Activated CD8-positive, alpha-beta T cell treated with anti-CD3 and anti-CD28 coated beads for 36 hours (primary cell): ENCODE measurements around the gene KAT2A. TPM values are rescaled to one million over a fixed set of nuclear protein-coding genes. Genes with fewer than 3 reads are reported as not detected.

Source experiments
- ATAC-seq: fragments of 200-7000 bp; cut with Tn5 transposase; one replicate; pipeline ENCODE4 v1.10.0; 2021; ENCODE audit warnings: mild to moderate bottlenecking, moderate library complexity
- CTCF ChIA-PET: fragments of 350-600 bp; sonication (Branson Sonifier 250); formaldehyde crosslinking; loops from one replicate; lab custom pipeline; 2021; ENCODE audit warnings: antibody characterized with exemption; lab: Charles Lee
- POLR2A ChIA-PET: fragments of 350-600 bp; sonication (Branson Sonifier 250); formaldehyde crosslinking; loops from one replicate; lab custom pipeline; 2021; ENCODE audit warnings: antibody characterized with exemption; lab: Charles Lee
- DNase-seq: peaks from one replicate; pipeline ENCODE4 v3.0.0-alpha.2; 2020
- H3K27ac Mint-ChIP-seq: one replicate; pipeline ENCODE4 v1.8.0; 2021; ENCODE audit warnings: mild to moderate bottlenecking, mixed read lengths
- H3K27me3 Mint-ChIP-seq: one replicate; pipeline ENCODE4 v1.8.0; 2021; ENCODE audit warnings: mixed read lengths
- H3K36me3 Mint-ChIP-seq: one replicate; pipeline ENCODE4 v1.8.0; 2021; ENCODE audit warnings: low read depth, mixed read lengths
- H3K4me1 Mint-ChIP-seq: one replicate; pipeline ENCODE4 v1.8.0; 2021; ENCODE audit warnings: low read depth, mixed read lengths
- H3K4me3 Mint-ChIP-seq: one replicate; pipeline ENCODE4 v1.8.0; 2021; ENCODE audit warnings: mild to moderate bottlenecking, moderate library complexity, mixed read lengths
- H3K9me3 Mint-ChIP-seq: one replicate; pipeline ENCODE4 v1.8.0; 2021; ENCODE audit warnings: mixed read lengths
- intact Hi-C: fragments of 100-400 bp; cut with micrococcal nuclease; formaldehyde crosslinking; loops from one replicate; pipeline ENCODE4 v1.10.0; 2022
- total RNA-seq, 2 experiments: library from RNA; stranded (reverse); gene quantifications; one replicate each; pipeline ENCODE4 v1.2.3, GENCODE V29; 2021
- TF ChIP-seq, protein P1 (sequence below): fragments of 200-600 bp; IDR thresholded peaks from one replicate; pipeline ENCODE4 v1.8.0; 2022; ENCODE audit warnings: antibody characterized with exemption, mild to moderate bottlenecking

KAT2A gene
- total RNA-seq, 2 experiments from 2014 or later, result 49.2 to 50.2 TPM

DNA sequence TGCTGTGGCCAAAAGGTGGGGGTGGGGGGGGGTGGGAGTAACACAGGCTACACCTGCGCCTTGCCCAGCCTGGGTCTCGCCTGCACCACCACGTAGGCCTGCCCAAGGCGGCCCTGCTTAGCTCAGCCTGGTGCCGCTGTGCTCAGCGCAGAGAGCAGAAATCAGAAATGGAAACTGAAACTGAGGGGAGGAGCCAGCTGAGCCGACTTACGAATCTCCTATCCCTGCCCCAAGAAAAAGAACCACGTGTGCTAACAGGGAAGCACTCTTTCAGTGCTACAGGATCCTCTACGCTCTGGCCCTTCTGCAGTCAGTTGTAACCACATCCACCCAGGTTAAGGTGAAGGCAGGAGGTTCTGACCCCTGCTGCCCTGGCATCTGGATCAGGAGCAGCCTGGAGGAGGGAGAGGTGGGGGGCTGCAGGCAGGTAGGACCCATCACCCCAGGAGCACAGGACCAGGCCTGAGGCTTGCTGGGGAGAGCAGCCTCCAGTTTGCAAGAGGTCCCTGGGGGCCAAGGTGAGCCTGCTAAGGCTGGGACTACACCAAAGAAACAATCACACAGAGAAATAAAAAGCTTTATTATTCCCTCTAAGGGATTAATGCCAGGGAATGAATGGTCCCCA is 8.5 kb downstream of the KAT2A start, which contains the start of gene DHX58:
TSS of gene DHX58 (minus strand) at position 163 of the 625 bp plus-strand sequence. CDS start 822 bp downstream, outside the sequence.
- peak within 1 kb of the TSS; percentile 79 for H3K4me3 Mint-ChIP-seq
- TF ChIP-seq, protein P1, sequence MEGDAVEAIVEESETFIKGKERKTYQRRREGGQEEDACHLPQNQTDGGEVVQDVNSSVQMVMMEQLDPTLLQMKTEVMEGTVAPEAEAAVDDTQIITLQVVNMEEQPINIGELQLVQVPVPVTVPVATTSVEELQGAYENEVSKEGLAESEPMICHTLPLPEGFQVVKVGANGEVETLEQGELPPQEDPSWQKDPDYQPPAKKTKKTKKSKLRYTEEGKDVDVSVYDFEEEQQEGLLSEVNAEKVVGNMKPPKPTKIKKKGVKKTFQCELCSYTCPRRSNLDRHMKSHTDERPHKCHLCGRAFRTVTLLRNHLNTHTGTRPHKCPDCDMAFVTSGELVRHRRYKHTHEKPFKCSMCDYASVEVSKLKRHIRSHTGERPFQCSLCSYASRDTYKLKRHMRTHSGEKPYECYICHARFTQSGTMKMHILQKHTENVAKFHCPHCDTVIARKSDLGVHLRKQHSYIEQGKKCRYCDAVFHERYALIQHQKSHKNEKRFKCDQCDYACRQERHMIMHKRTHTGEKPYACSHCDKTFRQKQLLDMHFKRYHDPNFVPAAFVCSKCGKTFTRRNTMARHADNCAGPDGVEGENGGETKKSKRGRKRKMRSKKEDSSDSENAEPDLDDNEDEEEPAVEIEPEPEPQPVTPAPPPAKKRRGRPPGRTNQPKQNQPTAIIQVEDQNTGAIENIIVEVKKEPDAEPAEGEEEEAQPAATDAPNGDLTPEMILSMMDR, result no peak
- H3K27ac Mint-ChIP-seq, result peak within 1 kb of the TSS; percentile 92
- DNase-seq (peak; percentile 89), ATAC-seq (peak; percentile 82)
- intact Hi-C loops, result loop anchor here (5.0 kb wide), 1 partner anchor 90 kb away; the partner anchor contains the start of gene NKIRAS2
- ChIA-PET POLR2A (interaction anchor here (0.6 to 4.1 kb wide), 16 partner anchors 9 to 206 kb away, joined by 3 to 36 read pairs (median 4); partner anchors contain the start of genes CNP, DNAJC7, HSPB9 and NKIRAS2), CTCF (interaction anchor here (0.8 to 14.3 kb wide), 16 partner anchors 11 to 404 kb away, joined by 3 to 110 read pairs (median 4); partner anchors contain the start of genes CNP, DNAJC7, NKIRAS2 and ZNF385C)
- H3K9me3 Mint-ChIP-seq, result no peaks in the 10 kb centered on the region
- H3K4me1 Mint-ChIP-seq, result peaks cover 30% of the 10 kb centered on the region
- H3K27me3 Mint-ChIP-seq, result no peaks in the 10 kb centered on the region
- peaks cover 34% of the 10 kb centered on the region for H3K36me3 Mint-ChIP-seq

DNA sequence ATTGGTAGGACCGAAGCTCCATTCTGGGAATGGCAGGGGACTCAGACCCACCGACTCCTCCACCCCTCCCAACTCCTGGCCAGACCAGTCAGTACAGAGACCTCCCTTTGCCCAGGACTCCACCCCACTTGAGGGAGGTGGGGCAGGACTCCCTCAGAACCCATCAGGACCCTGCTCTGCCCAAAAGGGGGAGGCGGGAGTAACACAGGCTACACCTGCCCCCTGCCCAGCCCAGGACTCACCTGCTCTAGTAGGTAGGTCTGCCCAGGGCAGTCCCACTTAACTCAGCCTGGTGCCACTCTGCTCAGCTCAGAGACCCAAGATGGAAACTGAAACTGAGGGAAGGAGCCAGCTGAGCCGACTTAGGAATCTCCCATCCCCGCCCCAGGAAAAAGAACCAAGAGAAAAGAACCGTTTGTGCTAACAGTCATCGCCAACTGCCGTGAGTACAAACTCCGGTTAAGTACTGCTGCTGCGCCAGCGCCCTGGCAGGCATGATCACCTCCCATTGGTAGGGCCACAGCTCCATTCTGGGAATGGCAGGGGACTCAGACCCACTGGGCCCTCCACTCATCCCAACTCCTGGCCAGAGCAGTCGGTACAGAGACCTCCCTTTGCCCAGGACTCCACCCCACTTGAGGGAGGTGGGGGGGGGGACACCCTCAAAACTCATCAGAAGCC is 9.2 kb downstream of the KAT2A start:
- intact Hi-C loops, result loop anchor here (5.0 kb wide), 1 partner anchor 90 kb away; the partner anchor contains the start of gene NKIRAS2
- Mint-ChIP-seq H3K36me3 (peaks cover 28% of the 10 kb centered on the region), H3K27ac (peak overlapping the region; percentile 92), H3K4me1 (peaks cover 27% of the 10 kb centered on the region), H3K27me3 (no peaks in the 10 kb centered on the region), H3K4me3 (peak overlapping the region; percentile 79), H3K9me3 (no peaks in the 10 kb centered on the region)
- ATAC-seq (peak; percentile 11), DNase-seq (peak; percentile 49)
- ChIA-PET POLR2A (interaction anchor here (0.7 to 4.1 kb wide), 13 partner anchors 9 to 207 kb away, joined by 3 to 36 read pairs (median 6); partner anchors contain the start of genes DNAJC7, HSPB9, KAT2A and NKIRAS2), CTCF (interaction anchor here (1.0 to 14.3 kb wide), 13 partner anchors 10 to 405 kb away, joined by 3 to 110 read pairs (median 5); partner anchors contain the start of genes DNAJC7, NKIRAS2 and ZNF385C)
- TF ChIP-seq, protein P1, result no peak

DNA sequence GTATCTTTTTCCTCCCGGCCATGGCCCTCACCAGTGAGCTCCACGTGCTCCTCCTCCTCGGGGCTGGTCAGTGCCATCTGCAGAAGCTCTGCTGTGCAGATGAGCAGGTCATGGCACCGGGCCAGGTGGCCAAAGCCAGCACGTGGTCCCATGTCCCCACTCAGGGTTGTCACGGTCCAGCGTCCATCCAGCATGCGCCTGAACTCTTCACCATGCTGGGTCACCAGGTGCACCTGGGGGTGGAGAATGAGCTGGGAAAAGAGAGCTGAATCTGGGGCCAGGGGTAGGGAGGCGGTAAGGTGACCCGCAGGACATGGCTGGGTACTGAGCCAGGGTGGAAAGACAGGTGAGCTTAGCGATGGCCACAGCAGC is 9.9 kb downstream of the KAT2A start:
- intact Hi-C loops, result loop anchor here (5.0 kb wide), 1 partner anchor 89 kb away; the partner anchor contains the start of gene NKIRAS2
- Mint-ChIP-seq H3K4me1 (peaks cover 24% of the 10 kb centered on the region), H3K4me3 (peak overlapping the region; percentile 79), H3K27me3 (no peaks in the 10 kb centered on the region), H3K27ac (peak overlapping the region; percentile 92), H3K9me3 (no peaks in the 10 kb centered on the region), H3K36me3 (peaks cover 25% of the 10 kb centered on the region)
- ATAC-seq (no peak), DNase-seq (no peak)
- TF ChIP-seq, protein P1, result no peak
- ChIA-PET CTCF (interaction anchor here (0.7 to 14.3 kb wide), 12 partner anchors 10 to 406 kb away, joined by 3 to 110 read pairs (median 5); partner anchors contain the start of genes CNP, DNAJC7, NKIRAS2 and ZNF385C), POLR2A (interaction anchor here (0.7 to 4.1 kb wide), 11 partner anchors 8 to 145 kb away, joined by 3 to 36 read pairs (median 4); partner anchors contain the start of genes CNP, DNAJC7, HSPB9 and KAT2A)

DNA sequence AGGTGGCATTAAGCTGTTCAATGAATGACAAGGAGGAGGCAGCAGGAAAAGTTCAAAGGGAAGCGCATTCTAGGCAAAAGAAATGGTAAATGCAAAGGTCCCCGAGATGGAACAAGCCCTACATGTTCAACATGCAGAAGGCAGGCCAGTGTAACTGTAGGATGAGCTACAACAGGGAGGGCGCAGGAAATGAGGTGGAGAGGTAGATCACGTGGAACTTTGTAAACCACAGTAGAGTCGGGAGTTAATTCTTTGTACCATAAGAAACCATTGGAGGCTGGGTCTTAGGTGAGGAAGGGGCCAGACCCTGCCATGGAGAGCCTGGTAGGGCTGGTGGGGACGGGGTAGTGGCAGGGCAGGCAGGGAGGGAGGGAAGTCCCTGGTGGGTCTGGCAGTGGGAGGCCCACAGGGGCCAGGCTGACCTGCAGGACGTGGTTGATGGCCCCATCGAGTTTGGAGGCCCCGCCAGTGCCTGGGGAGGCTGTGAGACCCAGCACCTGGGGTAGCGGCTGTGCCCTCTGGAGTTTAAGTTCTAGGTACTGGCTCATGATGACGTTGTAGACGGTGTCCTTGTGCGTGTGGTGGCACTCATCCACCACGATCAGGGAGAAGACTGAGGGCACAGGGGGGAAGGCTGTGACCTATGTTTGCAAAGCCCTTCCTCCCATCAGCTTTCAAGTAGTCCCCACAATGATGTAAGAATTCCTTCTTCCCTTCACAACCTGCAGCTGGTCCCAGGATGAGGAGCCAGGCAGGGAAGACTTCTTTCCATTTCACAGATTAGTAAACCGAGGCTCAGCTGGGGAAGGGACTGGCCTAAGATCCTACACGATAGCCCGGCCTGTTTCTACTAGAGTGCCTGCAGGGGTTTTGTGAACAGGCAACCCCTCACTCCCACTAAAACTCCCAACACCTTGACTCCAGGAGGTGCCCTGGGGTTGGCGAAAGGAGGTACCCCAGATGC is 10.6 kb downstream of the KAT2A start:
- ChIA-PET POLR2A (interaction anchor here (0.7 to 4.1 kb wide), 7 partner anchors 11 to 145 kb away, joined by 3 to 36 read pairs (median 5); partner anchors contain the start of genes CNP, DNAJC7, HSPB9 and KAT2A), CTCF (interaction anchor here (0.7 to 14.3 kb wide), 13 partner anchors 8 to 147 kb away, joined by 3 to 110 read pairs (median 6); partner anchors contain the start of genes CNP, DNAJC7, NKIRAS2 and ZNF385C)
- TF ChIP-seq, protein P1, result no peak
- intact Hi-C loops, result loop anchor here (5.0 kb wide), 1 partner anchor 88 kb away; the partner anchor contains the start of gene NKIRAS2
- peak overlapping the region; percentile 79 for H3K4me3 Mint-ChIP-seq
- ATAC-seq, result no peak
- H3K27ac Mint-ChIP-seq, result peak overlapping the region; percentile 9
- no peak for DNase-seq
- H3K9me3 Mint-ChIP-seq, result no peaks in the 10 kb centered on the region
- H3K4me1 Mint-ChIP-seq, result peaks cover 24% of the 10 kb centered on the region
- H3K27me3 Mint-ChIP-seq, result no peaks in the 10 kb centered on the region
- peaks cover 25% of the 10 kb centered on the region for H3K36me3 Mint-ChIP-seq
